RPMI8226 (cell line): Measurements from ENCODE around the gene C16orf96.

Experiments
- DNase-seq: peaks from one replicate; pipeline ENCODE4 v3.0.0-alpha.2; 2015

Gene C16orf96

DNA sequence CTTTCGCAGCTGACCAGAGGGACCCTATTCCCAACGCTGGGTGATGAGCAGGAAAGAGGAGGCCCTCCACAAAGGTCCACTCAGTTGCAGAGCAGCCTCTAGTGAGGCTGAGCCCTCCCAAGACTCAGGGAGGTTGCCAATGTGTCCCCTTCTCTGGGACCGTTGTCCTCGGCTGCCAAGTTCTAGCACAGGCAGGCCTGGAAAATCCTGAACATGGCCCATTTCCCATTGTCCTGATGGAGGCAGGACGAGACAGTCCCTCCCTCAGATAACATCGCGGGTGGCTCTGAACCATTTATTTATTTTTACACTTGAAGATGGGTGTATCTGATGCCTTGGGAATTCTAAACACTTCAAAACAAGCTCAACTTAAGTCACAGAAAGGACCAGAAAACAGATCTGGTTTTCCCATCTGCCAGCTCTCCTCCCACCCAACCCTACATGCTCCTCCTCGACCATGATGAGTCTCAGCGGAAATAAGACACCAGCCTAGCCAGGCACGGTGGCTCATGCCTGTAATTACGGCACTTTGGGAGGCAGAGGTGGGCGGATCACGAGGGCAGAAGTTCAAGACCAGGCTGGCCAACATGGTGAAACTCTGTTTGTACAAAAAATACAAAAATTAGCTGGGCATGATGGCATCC is 30.4 kb upstream of the C16orf96 start:
- no peak for DNase-seq

DNA sequence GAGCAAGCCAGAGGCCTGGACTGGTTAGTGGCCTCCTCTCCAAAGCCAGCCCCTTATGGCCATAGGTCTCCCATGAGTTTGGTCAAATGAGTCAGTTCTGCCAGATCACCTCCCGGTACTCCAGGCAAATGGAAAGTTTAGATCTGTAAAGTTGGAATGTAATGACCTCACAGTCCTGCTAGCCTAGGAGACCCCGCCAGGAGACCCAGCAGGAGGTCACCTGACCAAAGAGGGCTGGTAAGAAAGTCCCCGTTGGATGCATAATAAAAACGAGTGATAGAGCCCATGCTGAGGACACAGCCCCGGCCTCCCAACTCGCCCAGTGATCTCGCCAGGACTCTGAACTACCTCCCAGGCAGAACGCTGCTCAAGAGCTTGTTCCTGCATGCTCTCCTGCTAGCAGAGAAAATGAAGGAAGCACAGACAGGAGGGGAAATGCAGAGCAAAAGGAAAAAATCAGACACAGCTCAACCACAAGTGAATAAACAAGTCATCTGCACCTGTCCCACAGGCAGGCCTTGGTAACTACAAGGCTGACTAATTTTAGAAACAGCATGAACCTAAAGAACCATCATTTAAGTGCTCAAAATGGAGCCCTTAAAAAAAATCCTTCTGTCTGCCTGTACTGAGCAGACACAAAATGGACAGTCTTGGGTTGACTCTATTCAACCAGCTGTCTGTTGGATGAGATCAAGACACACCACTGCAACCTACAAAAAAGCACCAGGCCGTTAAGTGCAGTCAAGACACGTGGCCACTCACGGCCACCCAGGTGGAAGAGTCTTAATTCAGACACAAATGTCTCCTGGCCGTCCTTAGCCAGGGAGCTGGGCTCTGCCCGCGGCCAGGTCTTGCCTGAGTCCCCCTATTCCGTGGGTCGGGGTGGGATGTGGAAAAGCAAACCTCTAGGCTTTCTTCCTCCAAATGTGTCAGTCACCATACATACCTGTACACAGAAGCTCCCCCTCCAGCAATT is 26.8 kb upstream of the C16orf96 start:
- DNase-seq = peak; percentile 78

DNA sequence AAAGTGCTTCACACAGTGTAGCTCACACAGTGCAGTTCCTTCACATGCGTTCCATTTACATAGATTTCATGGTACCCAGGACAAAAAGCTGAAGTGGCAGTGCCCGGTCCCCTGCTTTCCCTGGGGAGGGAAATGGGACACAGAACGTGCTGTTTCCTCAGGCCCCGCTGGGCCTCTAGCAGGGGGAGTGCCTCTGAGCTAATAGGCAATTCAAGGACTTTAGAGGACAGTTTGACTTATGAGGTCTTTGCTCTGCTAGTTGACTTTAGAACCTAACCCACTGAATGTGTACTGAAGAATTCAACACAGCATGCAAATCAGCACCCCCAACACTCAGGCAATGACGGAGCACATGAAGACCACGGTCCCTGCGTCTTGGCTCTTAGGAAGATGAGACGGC is 24.3 kb upstream of the C16orf96 start:
- no peak for DNase-seq

DNA sequence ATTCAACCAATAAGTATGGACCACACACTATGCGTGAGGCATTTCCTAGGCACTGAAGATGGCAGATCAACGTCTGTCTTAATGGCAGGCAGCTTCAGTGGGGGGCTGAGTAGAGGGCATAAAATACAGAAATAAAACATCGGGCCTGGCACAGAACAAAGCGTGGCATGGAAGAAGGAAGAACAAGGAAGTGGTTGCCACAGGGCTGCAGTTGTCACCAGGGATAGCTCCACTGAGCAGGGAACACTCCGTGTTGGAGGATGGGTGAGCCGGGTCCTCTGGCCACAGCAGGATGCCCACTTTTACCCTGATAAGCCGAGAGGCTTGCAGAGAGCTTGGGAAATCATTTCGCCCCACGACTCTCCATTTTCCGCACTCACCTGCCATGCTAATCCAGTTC is 23.9 kb upstream of the C16orf96 start:
- no peak for DNase-seq

DNA sequence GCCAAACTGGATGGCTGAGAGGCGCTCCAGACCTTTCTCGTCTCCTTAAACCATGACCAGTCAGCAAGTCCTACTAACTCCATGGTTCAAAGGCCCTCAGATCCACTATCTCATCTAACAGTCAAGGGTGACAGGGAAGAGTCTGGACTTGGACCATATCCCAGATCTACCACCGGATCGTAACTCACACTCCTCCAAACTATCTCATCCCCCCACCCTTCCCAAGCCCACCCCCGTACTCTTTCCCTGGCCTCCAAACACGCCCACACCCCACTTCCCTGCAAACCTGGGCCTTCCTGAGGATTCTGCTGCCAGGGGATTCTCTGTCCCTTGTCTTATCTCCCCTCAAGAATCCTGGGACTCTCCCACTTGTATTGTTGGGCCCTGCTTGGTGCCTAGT is 22.6 kb upstream of the C16orf96 start:
- DNase-seq = no peak

DNA sequence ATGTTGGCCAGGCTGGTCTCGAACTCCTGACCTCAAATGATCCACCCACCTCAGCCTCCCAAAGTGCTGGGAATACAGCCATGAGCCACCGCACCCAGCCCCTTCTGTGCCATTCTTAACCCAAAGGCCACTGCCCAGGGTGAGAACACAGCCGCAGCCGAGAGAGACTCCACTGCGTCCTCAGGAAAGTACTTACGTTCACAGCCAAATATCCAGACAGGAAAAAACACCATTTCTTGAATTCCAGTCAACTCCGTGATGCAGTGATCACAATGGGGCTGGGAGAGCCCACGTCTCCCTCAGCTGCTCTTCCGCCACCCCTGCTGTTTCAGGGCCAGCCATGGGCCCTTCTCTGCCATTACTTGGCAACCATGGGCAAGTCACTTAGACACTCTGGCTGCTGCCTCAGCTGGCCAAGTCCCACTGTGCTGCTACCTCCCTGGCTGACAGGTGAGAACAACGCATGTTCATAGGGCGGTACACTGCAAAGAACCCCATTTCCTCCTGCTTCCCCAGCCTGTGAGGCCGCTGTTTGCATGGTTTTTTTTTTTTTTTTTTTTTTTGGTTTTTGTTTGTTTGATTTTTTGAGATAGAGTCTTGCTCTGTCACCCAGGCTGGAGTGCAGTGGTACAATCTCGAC is 21.9 kb upstream of the C16orf96 start:
- no peak for DNase-seq

- no peak for DNase-seq
These were observed 20.5 kb upstream of the C16orf96 start for GRCh38 chr16:4535627-4536108.

GRCh38 chr16:4536391-4537106 is 19.6 kb upstream of the C16orf96 start:
- no peak for DNase-seq

- peak; percentile 47 for DNase-seq
These were observed 18.5 kb upstream of the C16orf96 start for GRCh38 chr16:4537376-4538343.

GRCh38 chr16:4538350-4539235 is 17.5 kb upstream of the C16orf96 start, which contains the start of gene CDIP1:
Gene CDIP1, minus strand, starts transcription at chr16:4538773. Its CDS starts 24,643 bp downstream, at chr16:4514130.
- peak; percentile 99 for DNase-seq

DNA sequence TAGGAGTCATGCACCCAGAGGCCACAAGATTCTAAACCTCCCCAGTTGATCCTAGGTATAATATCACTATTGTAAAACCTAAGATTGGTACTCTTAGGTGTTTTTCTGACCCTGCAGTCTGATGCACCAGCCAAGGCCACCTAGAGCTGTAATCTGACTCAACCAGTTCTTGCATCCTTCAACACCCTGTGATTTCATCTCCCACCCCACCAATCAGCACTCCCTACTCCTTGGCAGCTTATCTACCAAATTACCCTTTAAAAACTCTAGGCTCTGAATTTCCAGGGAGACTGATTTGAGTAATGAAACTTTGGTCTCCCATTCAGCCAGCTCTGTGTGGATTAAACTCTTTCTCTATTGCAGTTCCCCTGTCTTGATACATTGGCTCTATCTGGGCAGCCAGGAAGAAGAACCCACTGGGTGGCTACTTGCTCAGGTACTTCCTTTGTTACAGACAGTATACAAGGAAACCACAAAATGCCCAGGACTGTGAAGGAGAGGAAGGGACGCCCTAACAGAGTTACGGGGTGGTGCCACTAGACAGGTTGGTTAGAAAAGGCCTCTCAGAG is 16.3 kb upstream of the C16orf96 start:
- DNase-seq = no peak

DNA sequence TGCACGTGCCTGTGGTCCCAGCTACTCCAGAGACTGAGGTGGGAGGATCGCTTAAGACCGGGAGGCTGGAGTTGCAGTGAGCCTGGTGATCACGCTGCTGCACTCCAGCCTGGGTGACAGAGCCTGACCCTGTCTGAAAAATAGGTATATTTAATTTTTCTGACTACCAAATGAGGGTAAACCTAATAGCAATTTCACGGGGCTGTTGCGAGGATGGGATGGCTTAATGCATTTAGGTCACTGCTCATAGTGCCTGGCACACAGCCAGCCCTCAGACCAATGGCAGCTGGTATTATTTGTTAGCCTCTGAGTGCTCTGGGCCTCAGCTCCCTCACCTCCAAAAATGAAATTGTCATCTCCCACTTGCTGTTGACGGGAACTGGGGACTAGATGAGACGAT is 11.7 kb upstream of the C16orf96 start:
- DNase-seq = peak; percentile 42

- peak; percentile 79 for DNase-seq
These were observed 8.0 kb upstream of the C16orf96 start for GRCh38 chr16:4548124-4548523.

- DNase-seq = no peak
These were observed 5.5 kb upstream of the C16orf96 start for GRCh38 chr16:4550591-4550990.

DNA sequence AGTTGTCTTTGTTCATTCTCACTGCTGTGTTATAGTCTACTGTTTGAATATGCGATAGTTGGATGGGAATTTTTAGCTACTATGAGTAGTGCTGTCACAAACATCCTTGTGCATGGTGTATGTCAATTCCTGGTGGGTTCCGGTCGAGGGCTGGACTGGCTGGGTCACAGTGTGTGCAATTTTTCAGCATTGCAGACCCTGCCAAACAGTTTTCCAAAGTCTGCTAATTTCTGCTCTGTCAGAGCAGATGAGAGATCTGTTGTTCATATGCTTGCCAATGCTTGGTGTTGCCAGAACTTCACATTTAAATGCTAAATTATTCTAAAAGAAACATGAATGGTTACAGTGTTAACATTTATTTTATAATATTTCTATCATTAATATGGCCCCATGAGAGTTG is 3.6 kb upstream of the C16orf96 start:
- no peak for DNase-seq

DNA sequence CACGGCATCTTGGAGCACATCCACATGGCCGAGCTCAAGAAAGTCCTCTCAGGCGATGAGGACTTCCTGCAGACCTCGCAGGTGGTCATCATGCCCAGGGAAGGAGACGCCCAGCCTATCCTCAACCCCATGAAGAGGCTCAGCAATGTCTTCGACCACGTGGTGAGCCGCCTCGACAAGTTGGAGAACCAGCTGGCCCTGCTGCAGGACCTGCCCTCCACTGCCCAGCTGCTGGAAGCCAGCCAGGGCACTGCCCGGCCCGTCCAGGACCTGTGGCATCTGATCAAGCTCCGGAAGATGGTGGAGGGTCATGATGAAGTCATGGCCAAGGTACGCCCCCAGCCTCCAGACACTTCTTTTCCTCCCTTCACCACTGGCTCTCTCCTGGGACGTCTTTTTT is 440 bp downstream of the C16orf96 start:
- no peak for DNase-seq

- no peak for DNase-seq
These were observed 1.8 kb downstream of the C16orf96 start for GRCh38 chr16:4557973-4558372.

DNA sequence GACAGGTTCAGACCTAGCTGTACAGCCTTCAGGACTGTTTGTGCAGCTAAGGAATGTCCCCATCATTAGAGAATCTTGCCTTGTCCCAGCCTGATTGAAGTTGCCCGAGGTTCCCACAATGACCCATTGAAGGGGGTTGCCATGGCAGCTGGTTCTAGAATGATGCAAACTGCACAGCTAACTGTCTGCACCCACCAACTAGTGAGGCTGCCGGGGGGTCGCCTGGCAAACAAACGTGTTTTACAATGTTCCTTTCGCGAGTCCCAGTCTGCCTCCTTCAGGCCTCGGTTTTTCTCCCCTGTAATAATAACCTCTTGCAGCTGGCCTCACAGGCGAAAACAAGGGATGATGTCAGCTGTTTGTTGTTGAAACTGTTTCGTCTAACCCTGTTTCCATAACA is 5.5 kb downstream of the C16orf96 start:
- no peak for DNase-seq

GRCh38 chr16:4564661-4565267 is 8.6 kb downstream of the C16orf96 start:
- DNase-seq = no peak

DNA sequence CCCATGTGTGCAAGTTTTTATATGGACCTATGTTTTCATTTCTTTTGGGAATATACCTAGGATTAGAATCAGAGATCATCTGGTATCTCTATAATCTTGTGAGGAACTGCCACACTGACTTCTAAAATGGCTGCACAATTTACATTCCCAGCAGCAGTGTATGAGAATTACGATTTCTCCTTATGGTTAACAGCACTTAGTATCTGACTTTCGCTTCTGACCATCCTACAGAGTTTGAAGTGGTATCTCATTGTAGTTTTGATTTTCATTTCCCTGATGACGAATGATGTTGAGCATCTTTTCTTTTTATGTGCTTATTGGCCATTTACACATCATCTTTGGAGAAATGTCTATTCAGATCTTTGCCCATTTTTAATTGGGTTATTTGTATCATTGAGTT is 10.0 kb downstream of the C16orf96 start:
- no peak for DNase-seq
